Measurements from ENCODE around the gene CDC42BPA.

DNA sequence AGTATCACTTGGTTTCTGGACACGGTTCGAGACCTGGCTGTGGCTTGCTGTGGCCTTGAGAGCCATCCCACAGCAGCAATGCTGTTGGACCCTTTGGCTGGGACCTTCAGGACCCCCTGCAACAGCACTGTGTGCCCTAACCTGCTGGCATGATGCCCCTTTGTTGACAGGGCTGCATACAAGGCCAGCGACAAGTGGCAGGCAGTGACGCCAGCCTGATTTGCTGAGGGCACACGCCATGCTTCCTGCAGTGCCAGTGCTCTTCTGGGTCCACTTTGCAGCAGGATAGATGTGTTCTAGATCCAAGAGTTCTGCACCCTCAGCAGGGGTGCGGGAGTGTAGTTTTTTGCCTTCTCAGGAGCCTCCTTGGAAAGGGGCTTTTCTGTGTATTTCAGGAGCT is 345.4 kb downstream of the CDC42BPA start:
- TF ChIP-seq ARNT (IDR thresholded peaks at IDR 0.05) (no peak), SP1 (IDR thresholded peaks at IDR 0.05) (no peak), FOXM1 (IDR thresholded peaks at IDR 0.05; ENCODE audit: borderline replicate concordance) (no peak), TARDBP (IDR thresholded peaks at IDR 0.05) (no peak), NFRKB (IDR thresholded peaks at IDR 0.05) (no peak), FOXK2 (IDR thresholded peaks at IDR 0.05) (no peak), BHLHE40 (IDR thresholded peaks at IDR 0.05; ENCODE audit: borderline replicate concordance) (no peak), LEF1 (IDR thresholded peaks at IDR 0.05; ENCODE audit: borderline replicate concordance) (no peak), ELF4 (IDR thresholded peaks at IDR 0.05) (no peak), L3MBTL2 (conservative IDR thresholded peaks at IDR 0.05) (no peak), FOXA1 (IDR thresholded peaks at IDR 0.05) (no peak), ZNF384 (IDR thresholded peaks at IDR 0.05) (no peak)
- TF ChIP-seq, protein P1, sequence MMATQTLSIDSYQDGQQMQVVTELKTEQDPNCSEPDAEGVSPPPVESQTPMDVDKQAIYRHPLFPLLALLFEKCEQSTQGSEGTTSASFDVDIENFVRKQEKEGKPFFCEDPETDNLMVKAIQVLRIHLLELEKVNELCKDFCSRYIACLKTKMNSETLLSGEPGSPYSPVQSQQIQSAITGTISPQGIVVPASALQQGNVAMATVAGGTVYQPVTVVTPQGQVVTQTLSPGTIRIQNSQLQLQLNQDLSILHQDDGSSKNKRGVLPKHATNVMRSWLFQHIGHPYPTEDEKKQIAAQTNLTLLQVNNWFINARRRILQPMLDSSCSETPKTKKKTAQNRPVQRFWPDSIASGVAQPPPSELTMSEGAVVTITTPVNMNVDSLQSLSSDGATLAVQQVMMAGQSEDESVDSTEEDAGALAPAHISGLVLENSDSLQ (IDR thresholded peaks at IDR 0.05) = no peak
